Effector memory CD4-positive, alpha-beta T cell (primary cell): Measurements from ENCODE around the gene MRC2.

Source experiments
- DNase-seq, 3 donors: peaks; one replicate each; pipeline ENCODE4 v3.0.0-alpha.2; 2020
- H3K27ac ChIP-seq: 2 replicates; pipeline ENCODE4 v1.7.0; 2013; ENCODE audit warnings: mild to moderate bottlenecking, low read length, moderate library complexity; ENCODE audit not compliant: insufficient read depth, poor library complexity, severe bottlenecking
- H3K27me3 ChIP-seq: replicated peaks from 2 replicates; pipeline ENCODE4 v1.7.0; 2013; ENCODE audit warnings: mild to moderate bottlenecking, low read length; ENCODE audit not compliant: insufficient read depth, control insufficient read depth, poor library complexity, severe bottlenecking
- H3K36me3 ChIP-seq: 2 replicates; pipeline ENCODE4 v1.7.0; 2013; ENCODE audit warnings: mild to moderate bottlenecking, low read length, moderate library complexity; ENCODE audit not compliant: control insufficient read depth, insufficient read depth
- H3K4me1 ChIP-seq: 2 replicates; pipeline ENCODE4 v1.7.0; 2013; ENCODE audit warnings: low read length, mild to moderate bottlenecking; ENCODE audit not compliant: control insufficient read depth, insufficient read depth, poor library complexity, severe bottlenecking
- H3K4me3 ChIP-seq: 2 replicates; pipeline ENCODE4 v1.7.0; 2013; ENCODE audit warnings: low read length, low read depth, mild to moderate bottlenecking; ENCODE audit not compliant: insufficient read depth, poor library complexity, severe bottlenecking
- H3K9me3 ChIP-seq: 2 replicates; pipeline ENCODE4 v1.7.0; 2013; ENCODE audit warnings: mild to moderate bottlenecking, low read length, moderate library complexity; ENCODE audit not compliant: control insufficient read depth

The MRC2 gene

GRCh38 chr17:62676952-62677596 is 49.6 kb downstream of the MRC2 start:
- Histone ChIP-seq H3K9me3 (no peaks in the 10 kb centered on the region), H3K36me3 (no peaks in the 10 kb centered on the region), H3K27me3 (no peaks in the 10 kb centered on the region), H3K4me1 (no peaks in the 10 kb centered on the region), H3K4me3 (no peak overlapping the region), H3K27ac (no peak overlapping the region)
- DNase-seq, result no peak

GRCh38 chr17:62678214-62678919 is 50.9 kb downstream of the MRC2 start:
- H3K27me3 ChIP-seq, result no peaks in the 10 kb centered on the region
- no peaks in the 10 kb centered on the region for H3K36me3 ChIP-seq

GRCh38 chr17:62679866-62680377 is 52.5 kb downstream of the MRC2 start:
- Histone ChIP-seq H3K4me3 (no peak overlapping the region), H3K4me1 (no peaks in the 10 kb centered on the region), H3K9me3 (no peaks in the 10 kb centered on the region), H3K36me3 (no peaks in the 10 kb centered on the region), H3K27me3 (no peaks in the 10 kb centered on the region), H3K27ac (no peak overlapping the region)
- no peak for DNase-seq

More at GRCh38 chr17:62678214-62678919, 50.9 kb downstream of the MRC2 start:
- no peak overlapping the region for H3K27ac ChIP-seq
- no peak for DNase-seq
- no peaks in the 10 kb centered on the region for H3K9me3 ChIP-seq
- H3K4me3 ChIP-seq, result no peak overlapping the region
- no peaks in the 10 kb centered on the region for H3K4me1 ChIP-seq

GRCh38 chr17:62680541-62681052 is 53.1 kb downstream of the MRC2 start:
- Histone ChIP-seq H3K4me3 (no peak overlapping the region), H3K4me1 (no peaks in the 10 kb centered on the region), H3K9me3 (no peaks in the 10 kb centered on the region), H3K27ac (no peak overlapping the region), H3K36me3 (no peaks in the 10 kb centered on the region), H3K27me3 (no peaks in the 10 kb centered on the region)
- no peak for DNase-seq

- no peaks in the 10 kb centered on the region for H3K4me1 ChIP-seq
- DNase-seq, result no peak
These were observed 53.8 kb downstream of the MRC2 start for GRCh38 chr17:62681061-62681938.

GRCh38 chr17:62681939-62682381 is 54.5 kb downstream of the MRC2 start:
- H3K9me3 ChIP-seq, result no peaks in the 10 kb centered on the region
- DNase-seq, result no peak
- no peaks in the 10 kb centered on the region for H3K27me3 ChIP-seq
- no peaks in the 10 kb centered on the region for H3K36me3 ChIP-seq
- no peak overlapping the region for H3K27ac ChIP-seq
- H3K4me1 ChIP-seq, result no peaks in the 10 kb centered on the region
- no peak overlapping the region for H3K4me3 ChIP-seq

More at GRCh38 chr17:62681061-62681938, 53.8 kb downstream of the MRC2 start:
- no peak overlapping the region for H3K27ac ChIP-seq
- H3K4me3 ChIP-seq, result no peak overlapping the region
- H3K36me3 ChIP-seq, result no peaks in the 10 kb centered on the region
- H3K9me3 ChIP-seq, result no peaks in the 10 kb centered on the region
- H3K27me3 ChIP-seq, result no peaks in the 10 kb centered on the region

- DNase-seq, result no peak
- Histone ChIP-seq H3K36me3 (no peaks in the 10 kb centered on the region), H3K9me3 (no peaks in the 10 kb centered on the region), H3K4me1 (no peaks in the 10 kb centered on the region), H3K27ac (no peak overlapping the region), H3K27me3 (no peaks in the 10 kb centered on the region), H3K4me3 (no peak overlapping the region)
These were observed 56.7 kb downstream of the MRC2 start for GRCh38 chr17:62684179-62684578.

GRCh38 chr17:62687997-62688396 is 60.5 kb downstream of the MRC2 start:
- Histone ChIP-seq H3K4me1 (no peaks in the 10 kb centered on the region), H3K36me3 (no peaks in the 10 kb centered on the region), H3K9me3 (no peaks in the 10 kb centered on the region), H3K27ac (no peak overlapping the region), H3K4me3 (no peak overlapping the region), H3K27me3 (no peaks in the 10 kb centered on the region)
- no peak for DNase-seq

GRCh38 chr17:62688398-62689160 is 61.1 kb downstream of the MRC2 start:
- Histone ChIP-seq H3K4me1 (no peaks in the 10 kb centered on the region), H3K27ac (no peak overlapping the region), H3K4me3 (no peak overlapping the region), H3K36me3 (no peaks in the 10 kb centered on the region), H3K27me3 (no peaks in the 10 kb centered on the region), H3K9me3 (no peaks in the 10 kb centered on the region)
- DNase-seq, result no peak
